Upper lobe of left lung (tissue), 6 donors: Measurements from ENCODE around the gene PLAAT3. TPM values are rescaled to one million over a fixed set of nuclear protein-coding genes. Genes with fewer than 3 reads are reported as not detected.
"Not testable (repeated sequence)": the region's sequence is repeated elsewhere in the genome, so short reads cannot be mapped to it uniquely, and the experiment has no call there.

ENCODE experiments used
- ATAC-seq, 2 donors: fragments of 200-7000 bp; cut with Tn5 transposase; one replicate each; pipeline ENCODE4 v1.9.1; 2022; ENCODE audit warnings: mild to moderate bottlenecking in 2 of 2, moderate library complexity in 2 of 2; ENCODE audit not compliant: low FRiP score in 2 of 2
- DNase-seq, 2 donors: peaks; one replicate each; pipeline ENCODE4 v3.0.0-alpha.2; 2019 to 2020
- H3K27ac ChIP-seq, 4 donors: fragments of 200-600 bp; sonication (generic); one replicate each; pipeline ENCODE4 v1.5.1; 2016 to 2019
- H3K27me3 ChIP-seq, 4 donors: fragments of 200-600 bp; sonication (generic); one replicate each; pipeline ENCODE4 v1.5.1; 2017 to 2019
- H3K36me3 ChIP-seq, 4 donors: fragments of 200-600 bp; sonication (generic); one replicate each; pipeline ENCODE4 v1.5.1; 2016 to 2019
- H3K4me1 ChIP-seq, 4 donors: fragments of 200-600 bp; sonication (generic); one replicate each; pipeline ENCODE4 v1.5.1; 2018 to 2019
- H3K4me3 ChIP-seq, 4 donors: fragments of 200-600 bp; sonication (generic); one replicate each; pipeline ENCODE4 v1.5.1; 2017 to 2019; ENCODE audit warnings: mild to moderate bottlenecking in 2 of 4, moderate library complexity in 1 of 4
- H3K9me3 ChIP-seq, 4 donors: fragments of 200-600 bp; sonication (generic); one replicate each; pipeline ENCODE4 v1.5.1; 2018 to 2019
- EP300 ChIP-seq, 4 donors: sonication (generic); formaldehyde crosslinking; IDR thresholded peaks; one replicate each; pipeline ENCODE4 v1.5.1; 2017; ENCODE audit warnings: antibody characterized with exemption in 4 of 4, control low read depth in 2 of 4
- POLR2A ChIP-seq, 4 donors: fragments of 450-650 bp; IDR thresholded peaks; one replicate each; pipeline ENCODE4 v1.5.1; 2016 to 2017; ENCODE audit warnings: antibody characterized with exemption in 4 of 4, mild to moderate bottlenecking in 2 of 4
- POLR2AphosphoS5 ChIP-seq, 2 donors: sonication (generic); formaldehyde crosslinking; IDR thresholded peaks; one replicate each; pipeline ENCODE4 v1.5.1; 2017; ENCODE audit warnings: antibody characterized with exemption in 2 of 2
- WGBS, 2 donors: methylation state at CpG; one replicate each; pipeline ENCODE4 v1.1.5; 2017 to 2018; 5-methylcytosine and 5-hydroxymethylcytosine counted together
- total RNA-seq, 6 donors: library from RNA; depleted of rRNA in 4 of 6; stranded (reverse); fragments of >200 nt in 4 of 6; gene quantifications; one replicate each; pipeline versions ENCODE4 v1.1.0 to v1.2.1, GENCODE V29; 2016 to 2021
- TF ChIP-seq, protein P1 (sequence below), 6 experiments: fragments of 450-650 bp in 4 of 6; fragments of 200-600 bp in 2 of 6; sonication (generic) in 2 of 6; IDR thresholded peaks; one replicate each; pipeline ENCODE4 v1.5.1; 2016 to 2019; ENCODE audit warnings: antibody characterized with exemption in 6 of 6
- donor health status: DM: no; HTN: no; CAD: no; lungs with moderate emphysema.
- donor health status: DM: no; HTN: yes; CAD: no; lungs with severe emphysema.

PLAAT3 gene
- total RNA-seq, 6 donors from 2014 or later: 36.7 to 128 (median 89.5) TPM

DNA sequence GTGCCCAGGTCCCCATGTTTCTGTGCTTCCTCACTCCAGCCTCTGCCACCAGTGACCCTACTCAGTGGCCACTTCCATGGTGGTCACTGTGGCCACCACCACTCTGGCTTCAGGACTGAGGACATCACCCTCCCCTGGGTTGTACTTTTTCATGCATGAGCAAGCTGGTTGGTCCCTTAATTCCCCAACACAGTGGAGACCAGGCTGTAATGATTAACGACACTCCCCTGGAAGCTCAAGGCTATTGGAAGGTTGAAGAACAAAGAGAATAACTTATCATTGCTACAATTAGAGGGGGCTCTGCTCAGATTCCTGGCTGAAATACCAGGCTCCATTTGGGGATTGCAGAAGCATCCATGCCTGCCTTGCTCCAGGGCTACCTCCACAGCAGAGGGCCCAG lies 67.2 kb downstream of the PLAAT3 start:
- H3K4me1 ChIP-seq: peaks cover 0 to 10% (median 2%) of the 10 kb centered on the region in 4 donors
- 60 to 94% methylated on average over 1 of the region's 1 CpG for WGBS, 2 donors
- TF ChIP-seq POLR2AphosphoS5 (IDR thresholded peaks at IDR 0.05) (no peak), EP300 (IDR thresholded peaks at IDR 0.05) (no peak), POLR2A (IDR thresholded peaks at IDR 0.05) (no peak)
- TF ChIP-seq, protein P1, sequence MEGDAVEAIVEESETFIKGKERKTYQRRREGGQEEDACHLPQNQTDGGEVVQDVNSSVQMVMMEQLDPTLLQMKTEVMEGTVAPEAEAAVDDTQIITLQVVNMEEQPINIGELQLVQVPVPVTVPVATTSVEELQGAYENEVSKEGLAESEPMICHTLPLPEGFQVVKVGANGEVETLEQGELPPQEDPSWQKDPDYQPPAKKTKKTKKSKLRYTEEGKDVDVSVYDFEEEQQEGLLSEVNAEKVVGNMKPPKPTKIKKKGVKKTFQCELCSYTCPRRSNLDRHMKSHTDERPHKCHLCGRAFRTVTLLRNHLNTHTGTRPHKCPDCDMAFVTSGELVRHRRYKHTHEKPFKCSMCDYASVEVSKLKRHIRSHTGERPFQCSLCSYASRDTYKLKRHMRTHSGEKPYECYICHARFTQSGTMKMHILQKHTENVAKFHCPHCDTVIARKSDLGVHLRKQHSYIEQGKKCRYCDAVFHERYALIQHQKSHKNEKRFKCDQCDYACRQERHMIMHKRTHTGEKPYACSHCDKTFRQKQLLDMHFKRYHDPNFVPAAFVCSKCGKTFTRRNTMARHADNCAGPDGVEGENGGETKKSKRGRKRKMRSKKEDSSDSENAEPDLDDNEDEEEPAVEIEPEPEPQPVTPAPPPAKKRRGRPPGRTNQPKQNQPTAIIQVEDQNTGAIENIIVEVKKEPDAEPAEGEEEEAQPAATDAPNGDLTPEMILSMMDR (IDR thresholded peaks at IDR 0.05): no peak

GRCh38 chr11:63543711-63544110 lies 70.5 kb downstream of the PLAAT3 start:
- H3K27me3 ChIP-seq: no peaks in the 10 kb centered on the region
- ATAC-seq (no peak), DNase-seq (no peak)
- WGBS, 2 donors: 85 to 88% methylated on average over 2 of the region's 2 CpGs
- peaks cover 0 to 46% (median 13%) of the 10 kb centered on the region in 4 donors for H3K36me3 ChIP-seq
- H3K9me3 ChIP-seq: no peaks in the 10 kb centered on the region
- no peak overlapping the region for H3K4me3 ChIP-seq
- H3K27ac ChIP-seq: peak overlapping the region in 2 of 4 donors; percentile 11 to 25
- H3K4me1 ChIP-seq: peaks cover 3 to 16% (median 4%) of the 10 kb centered on the region in 4 donors
- no peak for TF ChIP-seq EP300 (IDR thresholded peaks at IDR 0.05)
- TF ChIP-seq, protein P1 (IDR thresholded peaks at IDR 0.05): no peak
- no peak for TF ChIP-seq POLR2A (IDR thresholded peaks at IDR 0.05)
- TF ChIP-seq POLR2AphosphoS5 (IDR thresholded peaks at IDR 0.05): no peak

More for the DNA sequence above, 67.2 kb downstream of the PLAAT3 start:
- no peaks in the 10 kb centered on the region for H3K9me3 ChIP-seq
- H3K27ac ChIP-seq: peak overlapping the region in 1 of 4 donors; percentile 27
- H3K27me3 ChIP-seq: no peaks in the 10 kb centered on the region
- no peak overlapping the region for H3K4me3 ChIP-seq
- ATAC-seq (no peak), DNase-seq (no peak)
- peaks cover 0 to 46% (median 13%) of the 10 kb centered on the region in 4 donors for H3K36me3 ChIP-seq

DNA sequence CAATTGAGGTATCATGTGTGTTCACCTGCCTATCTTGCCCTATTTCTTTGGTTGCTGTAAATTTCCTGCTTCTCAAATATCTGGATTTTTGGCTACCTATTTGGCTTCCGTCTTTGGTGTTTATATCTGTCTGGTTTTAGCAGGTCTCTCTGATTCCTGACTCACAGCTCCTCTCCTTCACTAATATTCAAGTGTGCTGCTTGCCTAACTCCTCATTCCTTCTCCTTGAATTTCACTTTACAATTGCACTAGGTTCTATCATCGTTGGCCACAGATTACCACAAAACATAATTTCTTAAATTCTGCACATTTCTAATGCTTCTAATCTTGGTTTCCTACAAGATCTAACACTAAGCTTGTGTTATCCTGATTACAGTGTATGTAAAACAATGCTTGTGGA lies 71.7 kb downstream of the PLAAT3 start:
- H3K27ac ChIP-seq: peak overlapping the region in 1 of 4 donors; percentile 11
- H3K4me3 ChIP-seq, H3K27me3 ChIP-seq, H3K9me3 ChIP-seq, DNase-seq, ATAC-seq: not testable (repeated sequence)
- peaks cover 15 to 28% (median 16%) of the 10 kb centered on the region in 4 donors for H3K4me1 ChIP-seq
- peaks cover 0 to 42% (median 13%) of the 10 kb centered on the region in 4 donors for H3K36me3 ChIP-seq
- 49 to 72% methylated on average over 2 of the region's 2 CpGs for WGBS, 2 donors

- Histone ChIP-seq H3K27ac (peak overlapping the region; percentile 84 to 96 (median 92)), H3K4me1 (peaks cover 23 to 47% (median 32%) of the 10 kb centered on the region in 4 donors), H3K9me3 (no peaks in the 10 kb centered on the region), H3K36me3 (no peaks in the 10 kb centered on the region), H3K27me3 (no peaks in the 10 kb centered on the region), H3K4me3 (peak overlapping the region; percentile 26 to 55 (median 45))
- TF ChIP-seq POLR2A (IDR thresholded peaks at IDR 0.05) (peak in 2 of 4 donors; percentile 43 to 65), EP300 (IDR thresholded peaks at IDR 0.05) (peak in 2 of 4 donors; percentile 27 to 38), POLR2AphosphoS5 (IDR thresholded peaks at IDR 0.05) (peak; percentile 56 to 60)
- TF ChIP-seq, protein P1 (IDR thresholded peaks at IDR 0.05): no peak
- ATAC-seq: peak; percentile 73 to 82
- 23 to 31% methylated on average over 6 to 8 of the region's 8 CpGs for WGBS, 2 donors
- DNase-seq: peak; percentile 49 to 72
These were observed 76.7 kb downstream of the PLAAT3 start for GRCh38 chr11:63537293-63538101.

GRCh38 chr11:63536669-63537292 lies 77.5 kb downstream of the PLAAT3 start, which contains the start of gene PLAAT4:
TSS of gene PLAAT4 (plus strand) at chr11:63536808. CDS start at chr11:63536869, 61 bp downstream.
- H3K36me3 ChIP-seq: no peaks in the 10 kb centered on the region
- H3K27me3 ChIP-seq: no peaks in the 10 kb centered on the region
- DNase-seq: peak in 1 of 2 donors; percentile 60
- H3K4me3 ChIP-seq: peak within 1 kb of the TSS; percentile 26 to 55 (median 45)
- no peaks in the 10 kb centered on the region for H3K9me3 ChIP-seq
- peak in 1 of 4 donors; percentile 29 for TF ChIP-seq POLR2A (IDR thresholded peaks at IDR 0.05)
- no peak for TF ChIP-seq POLR2AphosphoS5 (IDR thresholded peaks at IDR 0.05)
- peak; percentile 51 to 73 for ATAC-seq
- peaks cover 29 to 53% (median 38%) of the 10 kb centered on the region in 4 donors for H3K4me1 ChIP-seq
- peak within 1 kb of the TSS; percentile 84 to 96 (median 92) for H3K27ac ChIP-seq
- 0 to 6% methylated on average over 4 to 10 of the region's 10 CpGs for WGBS, 2 donors
